Measurements from ENCODE around the gene DAB1. TPM values are rescaled to one million over a fixed set of nuclear protein-coding genes. Genes with fewer than 3 reads are reported as not detected.
"Not testable (repeated sequence)": the region's sequence is repeated elsewhere in the genome, so short reads cannot be mapped to it uniquely, and the experiment has no call there.

DAB1 gene
- total RNA-seq, 1 donor from 2014 or later, result 1.9 TPM

DNA sequence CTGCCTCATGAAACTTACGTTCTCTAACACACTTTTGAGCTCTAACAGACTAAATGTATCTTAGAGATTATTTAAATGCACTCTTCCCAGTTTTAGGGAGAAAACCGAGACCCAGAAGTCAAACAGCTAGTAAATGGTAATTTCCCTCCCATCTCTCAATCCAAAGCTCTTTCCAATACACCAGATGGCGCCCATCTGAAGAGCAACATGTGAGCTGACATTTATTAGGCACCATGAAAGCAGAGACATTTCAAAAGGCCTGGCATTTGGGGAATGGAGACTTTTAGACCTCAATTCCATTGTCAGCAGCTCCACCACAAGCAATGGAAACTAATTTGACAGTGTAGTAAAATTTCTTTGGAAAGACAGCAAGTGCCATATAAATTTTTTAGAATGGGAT lies 191.4 kb downstream of the DAB1 start:
- H3K4me1 Mint-ChIP-seq, result peaks cover 20% of the 10 kb centered on the region
- no peak for DNase-seq (ENCODE audit: low spot score in 2 of 2, unreplicated experiment in 2 of 2)
- no peaks in the 10 kb centered on the region for H3K9me3 Mint-ChIP-seq
- TF ChIP-seq CTCF (IDR thresholded peaks at IDR 0.05; ENCODE audit: unreplicated experiment), result no peak
- H3K36me3 Mint-ChIP-seq, result no peaks in the 10 kb centered on the region
- H3K27ac Mint-ChIP-seq, result no peak overlapping the region
- no peak overlapping the region for H3K4me3 Mint-ChIP-seq
- peaks cover 6% of the 10 kb centered on the region for H3K27me3 Mint-ChIP-seq (ENCODE audit: low read depth)

- Mint-ChIP-seq H3K36me3 (no peaks in the 10 kb centered on the region), H3K9me3 (no peaks in the 10 kb centered on the region), H3K4me1 (no peaks in the 10 kb centered on the region), H3K4me3 (no peak overlapping the region), H3K27ac (no peak overlapping the region), H3K27me3 (ENCODE audit: low read depth) (peaks cover 8% of the 10 kb centered on the region)
- no peak for TF ChIP-seq CTCF (IDR thresholded peaks at IDR 0.05; ENCODE audit: unreplicated experiment)
- no peak for DNase-seq (ENCODE audit: low spot score in 2 of 2, unreplicated experiment in 2 of 2)
These were observed 193.9 kb downstream of the DAB1 start for GRCh38 chr1:57229998-57230397.

DNA sequence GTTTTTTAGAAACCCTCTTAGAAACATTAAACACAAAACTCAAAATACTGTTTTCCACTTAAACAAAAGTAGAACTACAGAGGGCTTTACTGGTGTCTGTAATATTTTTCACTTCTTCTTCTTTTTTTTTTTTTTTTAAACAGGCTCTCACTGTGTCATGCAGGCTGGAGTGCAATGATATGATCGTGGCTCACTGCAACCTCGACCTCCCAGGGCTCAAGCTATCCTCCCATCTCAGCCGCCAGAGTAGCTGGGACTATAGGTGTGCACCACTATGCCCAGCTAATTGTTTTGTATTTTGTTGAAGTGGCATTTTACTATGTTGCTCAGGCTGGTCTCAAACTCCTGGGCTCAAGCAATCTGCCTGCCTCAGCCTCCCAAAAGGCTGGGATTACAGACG lies 194.8 kb downstream of the DAB1 start:
- Mint-ChIP-seq H3K27me3 (ENCODE audit: low read depth) (peaks cover 8% of the 10 kb centered on the region), H3K9me3 (no peaks in the 10 kb centered on the region)

GRCh38 chr1:57222801-57223200 lies 201.1 kb downstream of the DAB1 start:
- Mint-ChIP-seq H3K4me3 (no peak overlapping the region), H3K27ac (no peak overlapping the region), H3K9me3 (peaks cover 5% of the 10 kb centered on the region), H3K27me3 (ENCODE audit: low read depth) (peaks cover 2% of the 10 kb centered on the region), H3K36me3 (no peaks in the 10 kb centered on the region), H3K4me1 (peaks cover 2% of the 10 kb centered on the region)
- no peak for DNase-seq (ENCODE audit: low spot score in 2 of 2, unreplicated experiment in 2 of 2)
- TF ChIP-seq CTCF (IDR thresholded peaks at IDR 0.05; ENCODE audit: unreplicated experiment), result no peak

More for the DNA sequence above, 194.8 kb downstream of the DAB1 start:
- Mint-ChIP-seq H3K4me1 (no peaks in the 10 kb centered on the region), H3K4me3 (no peak overlapping the region), H3K27ac (no peak overlapping the region), H3K36me3 (no peaks in the 10 kb centered on the region)
- no peak for TF ChIP-seq CTCF (IDR thresholded peaks at IDR 0.05; ENCODE audit: unreplicated experiment)
- no peak for DNase-seq (ENCODE audit: low spot score in 2 of 2, unreplicated experiment in 2 of 2)

DNA sequence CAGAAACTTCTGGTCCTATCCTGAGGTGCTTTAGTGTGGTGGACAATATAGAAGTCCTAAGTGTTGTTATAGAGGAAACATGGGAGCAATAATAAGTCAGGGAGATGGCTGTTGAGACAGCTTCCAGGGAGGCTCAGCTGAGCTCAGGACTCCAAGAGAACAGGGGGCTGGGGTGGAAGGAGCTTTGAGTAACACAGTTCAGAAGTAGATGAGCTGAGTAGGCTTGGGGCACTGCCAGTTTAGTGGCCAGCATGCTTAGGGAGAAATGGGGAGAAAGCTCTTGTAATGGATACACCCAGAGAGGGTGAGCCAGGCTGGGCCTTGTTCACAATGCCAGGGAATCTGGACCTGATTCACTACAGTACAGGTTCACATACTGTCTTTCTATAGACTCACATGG lies 201.6 kb downstream of the DAB1 start:
- DNase-seq (ENCODE audit: low spot score in 2 of 2, unreplicated experiment in 2 of 2), result no peak
- no peak overlapping the region for H3K4me3 Mint-ChIP-seq
- TF ChIP-seq CTCF (IDR thresholded peaks at IDR 0.05; ENCODE audit: unreplicated experiment), result no peak
- no peak overlapping the region for H3K27ac Mint-ChIP-seq
- peaks cover 5% of the 10 kb centered on the region for H3K9me3 Mint-ChIP-seq
- peaks cover 3% of the 10 kb centered on the region for H3K4me1 Mint-ChIP-seq
- H3K36me3 Mint-ChIP-seq, result no peaks in the 10 kb centered on the region
- H3K27me3 Mint-ChIP-seq (ENCODE audit: low read depth), result peaks cover 2% of the 10 kb centered on the region

DNA sequence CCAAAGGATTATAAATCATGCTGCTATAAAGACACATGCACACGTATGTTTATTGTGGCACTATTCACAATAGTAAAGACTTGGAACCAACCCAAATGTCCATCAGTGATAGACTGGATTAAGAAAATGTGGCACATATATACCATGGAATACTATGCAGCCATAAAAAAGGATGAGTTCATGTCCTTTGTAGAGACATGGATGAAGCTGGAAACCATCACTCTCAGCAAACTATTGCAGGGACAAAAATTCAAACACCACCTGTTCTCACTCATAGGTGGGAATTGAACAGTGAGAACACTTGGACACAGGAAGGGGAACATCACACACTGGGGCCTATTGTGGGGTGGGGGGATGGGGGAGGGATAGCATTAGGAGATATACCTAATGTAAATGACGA lies 203.0 kb downstream of the DAB1 start:
- not testable (repeated sequence) for H3K4me3 Mint-ChIP-seq; H3K27ac Mint-ChIP-seq; H3K27me3 Mint-ChIP-seq (ENCODE audit: low read depth); H3K36me3 Mint-ChIP-seq; DNase-seq (ENCODE audit: low spot score in 2 of 2, unreplicated experiment in 2 of 2); H3K4me1 Mint-ChIP-seq; H3K9me3 Mint-ChIP-seq
